HCT116 (cell line): ENCODE data around the gene DNASE1L1. TPM values are rescaled to one million over a fixed set of nuclear protein-coding genes. Genes with fewer than 3 reads are reported as not detected.
A peak's percentile ranks its signal among the peaks of the same experiment; 100 is the strongest.

Source experiments
- ATAC-seq: fragments of 200-7000 bp; cut with Tn5 transposase; 2 replicates; pipeline ENCODE4 v1.9.1; 2020; ENCODE audit warnings: mild to moderate bottlenecking, moderate library complexity
- BruUV-seq: library from RNA; stranded (reverse); fragments of 400-500 nt; replicated peaks from 2 replicates; lab custom pipeline; 2021; lab: Mats Ljungman, UMichigan
- CTCF ChIA-PET: fragments of 300-600 bp; sonication (Branson Sonifier 250); formaldehyde crosslinking; loops from one replicate; lab custom pipeline; 2021; ENCODE audit warnings: antibody characterized with exemption; lab: Charles Lee
- POLR2A ChIA-PET: fragments of 300-600, 350-600 bp; sonication (Branson Sonifier 250); formaldehyde crosslinking; loops from one replicate; lab custom pipeline; 2021; ENCODE audit warnings: antibody characterized with exemption; lab: Charles Lee
- RAD21 ChIA-PET, 2 experiments: fragments of 300-600 bp; sonication (Branson Sonifier 250); formaldehyde crosslinking; loops; one replicate each; lab custom pipeline; 2023; ENCODE audit warnings: low total read pairs in 2 of 2; ENCODE audit not compliant: uncharacterized antibody in 2 of 2, unreplicated experiment in 2 of 2, low non-redundant PET in 1 of 2; lab: Charles Lee
- DNase-seq: peaks from one replicate; pipeline ENCODE4 v3.0.0-alpha.2; 2010; ENCODE audit warnings: low read depth, low spot score
- H2AFZ ChIP-seq: fragments of 200-600 bp; shearing (Covaris generic), sonication (generic); 2 replicates; pipeline ENCODE4 v1.6.1; 2017; ENCODE audit warnings: low read depth, mixed run types, mixed read lengths, antibody characterized with exemption, low read length; ENCODE audit not compliant: poor library complexity, severe bottlenecking
- H3K27ac ChIP-seq: 2 replicates; pipeline ENCODE4 v1.5.1; 2012; ENCODE audit warnings: low read depth, low read length
- H3K27me3 ChIP-seq: fragments of 200-600 bp; sonication (generic); 2 replicates; pipeline ENCODE4 v1.6.1; 2016; ENCODE audit warnings: mixed run types, low read length, mixed read lengths; ENCODE audit not compliant: insufficient read depth
- H3K36me3 ChIP-seq, 2 experiments: fragments of 200-500 bp in 1 of 2; fragments of 200-600 bp in 1 of 2; sonication (Bioruptor generic) in 1 of 2; sonication (generic) in 1 of 2; 2 replicates each; pipeline versions ENCODE4 v1.5.1 to v1.6.1; 2014 to 2016; ENCODE audit warnings: low read length in 2 of 2, inconsistent platforms in 1 of 2, mixed read lengths in 1 of 2, mixed run types in 1 of 2; ENCODE audit not compliant: insufficient read depth in 2 of 2, control insufficient read depth in 1 of 2
- H3K4me1 ChIP-seq, 2 experiments: fragments of 200-600 bp in 1 of 2; sonication (generic) in 1 of 2; 2 replicates each; pipeline versions ENCODE4 v1.5.1 to v1.6.1; 2012 to 2017; ENCODE audit warnings: low read length in 2 of 2, inconsistent platforms in 1 of 2, mild to moderate bottlenecking in 1 of 2, mixed read lengths in 1 of 2, mixed run types in 1 of 2, moderate library complexity in 1 of 2; ENCODE audit not compliant: insufficient read depth in 2 of 2, control insufficient read depth in 1 of 2
- H3K4me2 ChIP-seq: fragments of 200-600 bp; sonication (generic); 2 replicates; pipeline ENCODE4 v1.6.1; 2017; ENCODE audit warnings: mixed run types, low read length, mixed read lengths
- H3K4me3 ChIP-seq, 2 experiments: fragments of 200-600 bp in 1 of 2; sonication (generic) in 1 of 2; replicated peaks in 1 of 2; 2 replicates each; pipeline ENCODE4 v1.5.1; 2011 to 2016; ENCODE audit warnings: low read length in 2 of 2, control low read depth in 1 of 2, low read depth in 1 of 2, mild to moderate bottlenecking in 1 of 2, mixed read lengths in 1 of 2, mixed run types in 1 of 2
- H3K79me2 ChIP-seq: fragments of 200-600 bp; sonication (generic); 2 replicates; pipeline ENCODE4 v1.6.1; 2017; ENCODE audit warnings: mild to moderate bottlenecking, mixed run types, low read length, moderate library complexity, mixed read lengths; ENCODE audit not compliant: insufficient read depth
- H3K9ac ChIP-seq: fragments of 200-600 bp; sonication (generic); 2 replicates; pipeline ENCODE4 v1.6.1; 2016; ENCODE audit warnings: low read length, mixed read lengths
- H3K9me2 ChIP-seq: fragments of 200-600 bp; sonication (generic), shearing (Covaris generic); 2 replicates; pipeline ENCODE4 v1.6.1; 2017; ENCODE audit warnings: mixed run types, mild to moderate bottlenecking, moderate library complexity; ENCODE audit not compliant: insufficient read depth
- H3K9me3 ChIP-seq, 2 experiments: fragments of 200-500 bp in 1 of 2; fragments of 200-600 bp in 1 of 2; sonication (Bioruptor generic) in 1 of 2; sonication (generic) in 1 of 2; 2 replicates each; pipeline ENCODE4 v1.6.1; 2014 to 2017; ENCODE audit warnings: low read length in 2 of 2, mixed read lengths in 2 of 2, inconsistent platforms in 1 of 2, low read depth in 1 of 2, mild to moderate bottlenecking in 1 of 2, mixed run types in 1 of 2, moderate library complexity in 1 of 2; ENCODE audit not compliant: control insufficient read depth in 1 of 2, insufficient read depth in 1 of 2
- H4K20me1 ChIP-seq: fragments of 200-600 bp; sonication (generic), shearing (Covaris generic); 2 replicates; pipeline ENCODE4 v1.6.1; 2017; ENCODE audit warnings: mixed run types, mild to moderate bottlenecking, moderate library complexity; ENCODE audit not compliant: insufficient read depth
- ATF3 ChIP-seq: IDR thresholded peaks from 2 replicates; pipeline ENCODE4 v1.6.1; 2012
- CBX3 ChIP-seq: IDR thresholded peaks from 2 replicates; pipeline ENCODE4 v1.6.1; 2012; ENCODE audit warnings: low read depth
- EGR1 ChIP-seq: IDR thresholded peaks from 2 replicates; pipeline ENCODE4 v1.6.1; 2012; ENCODE audit warnings: low read depth
- ELF1 ChIP-seq: IDR thresholded peaks from 2 replicates; pipeline ENCODE4 v1.6.1; 2012; ENCODE audit warnings: low read depth, borderline replicate concordance
- EZH2 ChIP-seq: fragments of 200-600 bp; sonication (generic); IDR thresholded peaks from 2 replicates; pipeline ENCODE4 v1.6.1; 2017; ENCODE audit warnings: antibody characterized with exemption, mixed run types
- EZH2phosphoT487 ChIP-seq: fragments of 200-600 bp; IDR thresholded peaks from 2 replicates; pipeline ENCODE4 v1.6.1; 2018; ENCODE audit warnings: antibody characterized with exemption, borderline replicate concordance
- JUND ChIP-seq: IDR thresholded peaks from 2 replicates; pipeline ENCODE4 v1.6.1; 2012
- MAX ChIP-seq: IDR thresholded peaks from 2 replicates; pipeline ENCODE4 v1.6.1; 2012
- POLR2A ChIP-seq: IDR thresholded peaks from 2 replicates; pipeline ENCODE4 v1.7.0; 2011; ENCODE audit warnings: borderline replicate concordance; ENCODE audit not compliant: insufficient read depth, insufficient read length; ENCODE audit errors: extremely low read depth
- POLR2AphosphoS5 ChIP-seq: IDR thresholded peaks from 2 replicates; pipeline ENCODE4 v1.6.1; 2011; ENCODE audit warnings: mild to moderate bottlenecking, low read depth, low read length, moderate library complexity
- RAD21 ChIP-seq: IDR thresholded peaks from 2 replicates; pipeline ENCODE4 v1.6.1; 2012; ENCODE audit warnings: low read depth, mild to moderate bottlenecking
- REST ChIP-seq: IDR thresholded peaks from 2 replicates; pipeline ENCODE4 v1.6.1; 2012; ENCODE audit warnings: low read depth
- SRF ChIP-seq: IDR thresholded peaks from 2 replicates; pipeline ENCODE4 v1.6.1; 2012; ENCODE audit warnings: low read depth
- YY1 ChIP-seq: IDR thresholded peaks from 2 replicates; pipeline ENCODE4 v1.6.1; 2011; ENCODE audit warnings: low read length, low read depth, moderate library complexity, mild to moderate bottlenecking; ENCODE audit not compliant: insufficient replicate concordance; ENCODE audit errors: extremely low read depth
- ZFX ChIP-seq: fragments of 450-650 bp; IDR thresholded peaks from 2 replicates; pipeline ENCODE4 v1.6.1; 2017
- ZNF274 ChIP-seq: fragments of 200-500 bp; sonication (Bioruptor generic); IDR thresholded peaks from 2 replicates; pipeline ENCODE4 v1.6.1; 2014; ENCODE audit warnings: mild to moderate bottlenecking, low read depth, low read length, inconsistent platforms
- intact Hi-C: fragments of 100-400 bp; cut with micrococcal nuclease; formaldehyde crosslinking; loops from 2 replicates; pipeline ENCODE4 v1.10.0; 2022
- total RNA-seq: library from RNA; stranded (reverse); gene quantifications from one replicate; pipeline ENCODE4 v1.2.1, GENCODE V29; 2021; ENCODE audit not compliant: unreplicated experiment

DNASE1L1 gene
- total RNA-seq, 1 experiment from 2014 or later = 16.5 TPM

GRCh38 chrX:154383359-154384283 is 25.4 kb downstream of the DNASE1L1 start:
- CTCF ChIA-PET = interaction anchor here (1.0 kb wide), 1 partner anchor 10 kb away, joined by 3 read pairs; no protein-coding TSS in a partner anchor
- H3K79me2 ChIP-seq = peaks cover 25% of the 10 kb centered on the region
- no peaks in the 10 kb centered on the region for H3K27me3 ChIP-seq
- RAD21 ChIA-PET = no interaction called here
- H3K9me3 ChIP-seq = no peaks in the 10 kb centered on the region
- H3K9me2 ChIP-seq = no peaks in the 10 kb centered on the region
- peaks cover 3 to 15% of the 10 kb centered on the region in 2 experiments; a peak in 2 of 4 replicates for H3K4me1 ChIP-seq
- no peak for DNase-seq
- H3K9ac ChIP-seq = no peak overlapping the region
- no peak for ATAC-seq
- intact Hi-C loops = no loop called here
- no peak overlapping the region for H3K4me2 ChIP-seq
- peaks cover 0 to 4% of the 10 kb centered on the region in 2 experiments; a peak in 2 of 4 replicates for H3K36me3 ChIP-seq
- H3K4me3 ChIP-seq = no peak overlapping the region
- no peak overlapping the region for H2AFZ ChIP-seq
- no TSS peak for BruUV-seq
- H3K27ac ChIP-seq = no peak overlapping the region
- no peaks in the 10 kb centered on the region for H4K20me1 ChIP-seq
- TF ChIP-seq POLR2AphosphoS5 (0 out of 2 replicates have a peak, but pooled peaks have one; percentile 22), ZNF274 (no peak), ELF1 (no peak), ZFX (no peak), POLR2A (no peak)
- TF ChIP-seq, all 23 proteins: peak for 1
- POLR2A ChIA-PET = interaction anchor here (0.9 to 1.7 kb wide), 3 partner anchors 10 to 455 kb away, joined by 3 to 6 read pairs (median 4); partner anchors contain the start of gene FLNA

GRCh38 chrX:154382483-154383069 is 26.5 kb downstream of the DNASE1L1 start:
- Histone ChIP-seq H3K4me2 (no peak overlapping the region), H3K4me3 (no peak overlapping the region), H2AFZ (no peak overlapping the region), H3K4me1 (peaks cover 3 to 24% of the 10 kb centered on the region in 2 experiments), H3K9me2 (no peaks in the 10 kb centered on the region), H3K9me3 (no peaks in the 10 kb centered on the region), H3K36me3 (peaks cover 0 to 4% of the 10 kb centered on the region in 2 experiments; a peak in 2 of 4 replicates), H3K79me2 (peaks cover 25% of the 10 kb centered on the region), H3K27ac (no peak overlapping the region), H3K27me3 (no peaks in the 10 kb centered on the region), H3K9ac (no peak overlapping the region), H4K20me1 (no peaks in the 10 kb centered on the region)
- CTCF ChIA-PET = interaction anchor here (1.2 kb wide), 1 partner anchor 9 kb away, joined by 5 read pairs; no protein-coding TSS in a partner anchor
- RAD21 ChIA-PET = no interaction called here
- intact Hi-C loops = no loop called here
- POLR2A ChIA-PET = interaction anchor here (1.7 kb wide), 1 partner anchor 9 kb away, joined by 6 read pairs; the partner anchor contains the start of gene FLNA
- DNase-seq (no peak), ATAC-seq (no peak)
- no TSS peak for BruUV-seq
- TF ChIP-seq ATF3 (no peak), EGR1 (no peak), EZH2phosphoT487 (no peak), RAD21 (no peak), REST (no peak), YY1 (no peak), JUND (no peak), MAX (no peak), CBX3 (no peak), EZH2 (no peak), SRF (no peak)
